GM18861 (cell line): ENCODE measurements around the gene CASTOR2.
"Not testable (repeated sequence)": the region's sequence is repeated elsewhere in the genome, so short reads cannot be mapped to it uniquely, and the experiment has no call there.

Experiments used
- ATAC-seq: cut with Tn5 transposase; IDR thresholded peaks from one replicate; pipeline ENCODE4 v1.9.1; 2021; ENCODE audit not compliant: unreplicated experiment

The CASTOR2 gene

GRCh38 chr7:75049817-75050216, 85.3 kb downstream of the CASTOR2 start:
- ATAC-seq = no peak

GRCh38 chr7:75050501-75050900, 86.0 kb downstream of the CASTOR2 start:
- no peak for ATAC-seq

- ATAC-seq = no peak
Observed at GRCh38 chr7:75054744-75055143, 90.2 kb downstream of the CASTOR2 start.

GRCh38 chr7:75055155-75055554, 90.7 kb downstream of the CASTOR2 start:
- ATAC-seq = no peak

- no peak for ATAC-seq
Observed at GRCh38 chr7:75055830-75056772, 91.6 kb downstream of the CASTOR2 start.

- no peak for ATAC-seq
Observed at GRCh38 chr7:75058406-75058805, 93.9 kb downstream of the CASTOR2 start.

- no peak for ATAC-seq
Observed at GRCh38 chr7:75064291-75064690, 99.8 kb downstream of the CASTOR2 start.

GRCh38 chr7:75064801-75065200, 100.3 kb downstream of the CASTOR2 start:
- ATAC-seq = no peak

GRCh38 chr7:75066521-75066920, 102.0 kb downstream of the CASTOR2 start:
- no peak for ATAC-seq

GRCh38 chr7:75072981-75073283, 108.4 kb downstream of the CASTOR2 start:
- no peak for ATAC-seq

GRCh38 chr7:75074262-75074641, 109.7 kb downstream of the CASTOR2 start:
- not testable (repeated sequence) for ATAC-seq
